Adipocyte (in vitro differentiated cells): Measurements from ENCODE around the gene CSMD2.

Source experiments
- DNase-seq: peaks from one replicate; pipeline ENCODE4 v3.0.0-alpha.2; 2015; ENCODE audit warnings: low read depth
- H3K27me3 ChIP-seq: replicated peaks from 2 replicates; pipeline ENCODE4 v1.7.0; 2013; ENCODE audit warnings: mild to moderate bottlenecking, low read length, moderate library complexity; ENCODE audit not compliant: control insufficient read depth, insufficient read depth
- H3K36me3 ChIP-seq: 2 replicates; pipeline ENCODE4 v1.7.0; 2013; ENCODE audit warnings: low read length, mild to moderate bottlenecking, moderate library complexity; ENCODE audit not compliant: control insufficient read depth, insufficient read depth, severe bottlenecking
- H3K4me1 ChIP-seq: 2 replicates; pipeline ENCODE4 v1.7.0; 2013; ENCODE audit warnings: mild to moderate bottlenecking, low read length, moderate library complexity; ENCODE audit not compliant: control insufficient read depth, insufficient read depth
- H3K4me3 ChIP-seq: 2 replicates; pipeline ENCODE4 v1.7.0; 2013; ENCODE audit warnings: mild to moderate bottlenecking, low read length, moderate library complexity
- H3K9ac ChIP-seq: 2 replicates; pipeline ENCODE4 v1.7.0; 2013; ENCODE audit warnings: mild to moderate bottlenecking, low read length, moderate library complexity
- H3K9me3 ChIP-seq: 2 replicates; pipeline ENCODE4 v1.7.0; 2013; ENCODE audit warnings: mild to moderate bottlenecking, low read length, moderate library complexity; ENCODE audit not compliant: control insufficient read depth

The CSMD2 gene

GRCh38 chr1:33741749-33742148, 423.3 kb downstream of the CSMD2 start:
- Histone ChIP-seq H3K9ac (no peak overlapping the region), H3K4me3 (no peak overlapping the region), H3K4me1 (no peaks in the 10 kb centered on the region), H3K9me3 (no peaks in the 10 kb centered on the region), H3K27me3 (no peaks in the 10 kb centered on the region), H3K36me3 (no peaks in the 10 kb centered on the region)
- no peak for DNase-seq

GRCh38 chr1:33740040-33740744, 424.8 kb downstream of the CSMD2 start:
- H3K36me3 ChIP-seq, result no peaks in the 10 kb centered on the region
- no peak overlapping the region for H3K9ac ChIP-seq
- H3K4me3 ChIP-seq, result no peak overlapping the region
- no peaks in the 10 kb centered on the region for H3K27me3 ChIP-seq
- DNase-seq, result no peak
- no peaks in the 10 kb centered on the region for H3K9me3 ChIP-seq
- H3K4me1 ChIP-seq, result no peaks in the 10 kb centered on the region

- no peaks in the 10 kb centered on the region for H3K36me3 ChIP-seq
- no peaks in the 10 kb centered on the region for H3K9me3 ChIP-seq
- H3K27me3 ChIP-seq, result no peaks in the 10 kb centered on the region
- H3K4me1 ChIP-seq, result no peaks in the 10 kb centered on the region
- H3K4me3 ChIP-seq, result no peak overlapping the region
- no peak overlapping the region for H3K9ac ChIP-seq
- DNase-seq, result no peak
Observed at GRCh38 chr1:33738976-33739375, 426.1 kb downstream of the CSMD2 start.

GRCh38 chr1:33738536-33738935, 426.5 kb downstream of the CSMD2 start:
- no peak for DNase-seq
- no peaks in the 10 kb centered on the region for H3K36me3 ChIP-seq

GRCh38 chr1:33736496-33736895, 428.5 kb downstream of the CSMD2 start:
- no peak for DNase-seq
- peaks cover 3% of the 10 kb centered on the region for H3K36me3 ChIP-seq
- H3K9ac ChIP-seq, result no peak overlapping the region
- no peaks in the 10 kb centered on the region for H3K27me3 ChIP-seq
- no peaks in the 10 kb centered on the region for H3K4me1 ChIP-seq
- H3K4me3 ChIP-seq, result no peak overlapping the region
- no peaks in the 10 kb centered on the region for H3K9me3 ChIP-seq

More at GRCh38 chr1:33738536-33738935, 426.5 kb downstream of the CSMD2 start:
- no peaks in the 10 kb centered on the region for H3K9me3 ChIP-seq
- H3K4me3 ChIP-seq, result no peak overlapping the region
- H3K9ac ChIP-seq, result no peak overlapping the region
- H3K4me1 ChIP-seq, result no peaks in the 10 kb centered on the region
- no peaks in the 10 kb centered on the region for H3K27me3 ChIP-seq

GRCh38 chr1:33735624-33736023, 429.4 kb downstream of the CSMD2 start:
- DNase-seq, result peak; percentile 59
- Histone ChIP-seq H3K4me3 (no peak overlapping the region), H3K4me1 (no peaks in the 10 kb centered on the region), H3K36me3 (peaks cover 3% of the 10 kb centered on the region), H3K27me3 (no peaks in the 10 kb centered on the region), H3K9ac (no peak overlapping the region), H3K9me3 (no peaks in the 10 kb centered on the region)

- H3K27me3 ChIP-seq, result no peaks in the 10 kb centered on the region
- DNase-seq, result no peak
- H3K36me3 ChIP-seq, result peaks cover 3% of the 10 kb centered on the region
- no peak overlapping the region for H3K9ac ChIP-seq
- H3K9me3 ChIP-seq, result no peaks in the 10 kb centered on the region
- H3K4me3 ChIP-seq, result no peak overlapping the region
- no peaks in the 10 kb centered on the region for H3K4me1 ChIP-seq
Observed at GRCh38 chr1:33727310-33727709, 437.7 kb downstream of the CSMD2 start.

- H3K27me3 ChIP-seq, result no peaks in the 10 kb centered on the region
- H3K4me3 ChIP-seq, result no peak overlapping the region
- no peaks in the 10 kb centered on the region for H3K4me1 ChIP-seq
- H3K9ac ChIP-seq, result no peak overlapping the region
- DNase-seq, result no peak
- H3K36me3 ChIP-seq, result no peaks in the 10 kb centered on the region
- H3K9me3 ChIP-seq, result no peaks in the 10 kb centered on the region
Observed at GRCh38 chr1:33726274-33726804, 438.7 kb downstream of the CSMD2 start.

GRCh38 chr1:33725556-33726160, 439.4 kb downstream of the CSMD2 start:
- no peak overlapping the region for H3K4me3 ChIP-seq
- no peaks in the 10 kb centered on the region for H3K9me3 ChIP-seq
- DNase-seq, result peak; percentile 5
- no peaks in the 10 kb centered on the region for H3K4me1 ChIP-seq
- no peaks in the 10 kb centered on the region for H3K36me3 ChIP-seq
- H3K9ac ChIP-seq, result no peak overlapping the region
- H3K27me3 ChIP-seq, result no peaks in the 10 kb centered on the region

GRCh38 chr1:33725037-33725436, 440.0 kb downstream of the CSMD2 start:
- no peaks in the 10 kb centered on the region for H3K27me3 ChIP-seq
- no peak overlapping the region for H3K9ac ChIP-seq
- H3K4me1 ChIP-seq, result no peaks in the 10 kb centered on the region
- H3K4me3 ChIP-seq, result no peak overlapping the region
- DNase-seq, result no peak
- H3K9me3 ChIP-seq, result no peaks in the 10 kb centered on the region
- H3K36me3 ChIP-seq, result no peaks in the 10 kb centered on the region

GRCh38 chr1:33724348-33724747, 440.7 kb downstream of the CSMD2 start:
- DNase-seq, result no peak
- Histone ChIP-seq H3K9me3 (no peaks in the 10 kb centered on the region), H3K36me3 (no peaks in the 10 kb centered on the region), H3K4me3 (no peak overlapping the region), H3K27me3 (no peaks in the 10 kb centered on the region), H3K9ac (no peak overlapping the region), H3K4me1 (no peaks in the 10 kb centered on the region)
